ENCODE data around the gene WASF3. TPM values are rescaled to one million over a fixed set of nuclear protein-coding genes. Genes with fewer than 3 reads are reported as not detected.
A peak's percentile ranks its signal among the peaks of the same experiment; 100 is the strongest.

The WASF3 gene
- total and polyA plus RNA-seq, 2 experiments from 2014 or later = 9.9 to 20.7 TPM

DNA sequence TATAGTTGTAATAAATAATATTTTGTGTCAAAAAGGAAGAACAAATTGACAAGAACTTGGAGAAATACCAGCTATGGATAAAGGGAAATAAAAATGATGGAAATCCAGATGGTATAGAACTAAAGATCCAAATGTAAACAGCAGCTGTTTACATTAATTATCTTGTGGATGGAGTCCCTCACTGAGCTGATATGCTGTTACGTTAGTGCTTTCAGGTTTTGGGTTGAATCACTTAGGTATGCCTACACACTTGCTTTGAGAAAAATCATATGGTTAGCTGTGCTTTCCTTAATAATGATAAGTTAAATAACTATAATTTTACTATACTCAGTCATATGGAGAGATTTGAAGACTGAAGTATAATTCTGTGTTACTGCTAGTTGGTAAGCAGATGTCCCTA lies 27.7 kb downstream of the WASF3 start:
- H3K4me3 ChIP-seq = no peak overlapping the region
- no peaks in the 10 kb centered on the region for H3K27me3 ChIP-seq (ENCODE audit: insufficient read depth)
- no peak for ATAC-seq
- no peak for TF ChIP-seq ZNF331 (CRISPR knock-in tag; IDR thresholded peaks at IDR 0.05; ENCODE audit: low read depth)
- TF ChIP-seq ZNF114 (CRISPR knock-in tag; IDR thresholded peaks at IDR 0.05) = no peak
- no peak for TF ChIP-seq EZH2phosphoT487 (IDR thresholded peaks at IDR 0.05; ENCODE audit: unreplicated experiment)
- peaks cover 27% of the 10 kb centered on the region for H3K4me1 ChIP-seq (ENCODE audit: insufficient read depth)
- Mint-ChIP-seq H3K4me1 (peaks cover 34% of the 10 kb centered on the region), H3K4me3 (no peak overlapping the region), H3K27me3 (ENCODE audit: insufficient read depth, low read depth, poor library complexity) (peaks cover 3% of the 10 kb centered on the region), H3K27ac (no peak overlapping the region; the same call in 1 of the 2 replicates), H3K9me3 (no peaks in the 10 kb centered on the region), H3K36me3 (ENCODE audit: low read depth) (no peaks in the 10 kb centered on the region)
- no peak overlapping the region for H3K27ac ChIP-seq (ENCODE audit: low read depth)
- no peak overlapping the region for H2AFZ ChIP-seq
- H3K36me3 ChIP-seq (ENCODE audit: insufficient read depth) = no peaks in the 10 kb centered on the region
- no peak for DNase-seq (ENCODE audit: low spot score)
- H3K9me2 ChIP-seq (ENCODE audit: insufficient read depth) = no peaks in the 10 kb centered on the region
- H3K79me2 ChIP-seq (replicated peaks; ENCODE audit: insufficient read depth) = peaks cover 48% of the 10 kb centered on the region
- H4K20me1 ChIP-seq (replicated peaks; ENCODE audit: insufficient read depth) = no peaks in the 10 kb centered on the region; the same call in 1 of the 2 replicates
- H3K4me2 ChIP-seq = peak overlapping the region; percentile 64
- no peaks in the 10 kb centered on the region for H3F3A ChIP-seq (replicated peaks; ENCODE audit: low read depth)

GRCh38 chr13:26587251-26587650 lies 29.8 kb downstream of the WASF3 start:
- no peaks in the 10 kb centered on the region for H3K36me3 Mint-ChIP-seq (ENCODE audit: low read depth)
- DNase-seq (ENCODE audit: low spot score) (no peak), ATAC-seq (no peak)
- Histone ChIP-seq H3K4me1 (ENCODE audit: insufficient read depth) (peaks cover 27% of the 10 kb centered on the region), H3K36me3 (ENCODE audit: insufficient read depth) (no peaks in the 10 kb centered on the region), H3K4me2 (no peak overlapping the region), H3K27me3 (ENCODE audit: insufficient read depth) (no peaks in the 10 kb centered on the region), H3K27ac (ENCODE audit: low read depth) (no peak overlapping the region), H3F3A (replicated peaks; ENCODE audit: low read depth) (no peaks in the 10 kb centered on the region), H3K4me3 (no peak overlapping the region), H2AFZ (no peak overlapping the region), H4K20me1 (replicated peaks; ENCODE audit: insufficient read depth) (peaks cover 2% of the 10 kb centered on the region), H3K79me2 (replicated peaks; ENCODE audit: insufficient read depth) (peaks cover 53% of the 10 kb centered on the region), H3K9me2 (ENCODE audit: insufficient read depth) (no peaks in the 10 kb centered on the region)
- H3K4me3 Mint-ChIP-seq = no peak overlapping the region
- no peak overlapping the region for H3K27ac Mint-ChIP-seq
- no peaks in the 10 kb centered on the region for H3K9me3 Mint-ChIP-seq
- TF ChIP-seq ZNF331 (CRISPR knock-in tag; IDR thresholded peaks at IDR 0.05; ENCODE audit: low read depth) (no peak), STAT1 (IDR thresholded peaks at IDR 0.05; ENCODE audit: unreplicated experiment) (no peak), EZH2 (IDR thresholded peaks at IDR 0.05; ENCODE audit: low read depth, unreplicated experiment) (no peak), ZNF462 (CRISPR knock-in tag; IDR thresholded peaks at IDR 0.05) (no peak), CREB1 (CRISPR knock-in tag; IDR thresholded peaks at IDR 0.05; ENCODE audit: low read depth) (no peak), ETS1 (IDR thresholded peaks at IDR 0.05) (no peak), ZNF114 (CRISPR knock-in tag; IDR thresholded peaks at IDR 0.05) (no peak)
- TF ChIP-seq, protein P1, sequence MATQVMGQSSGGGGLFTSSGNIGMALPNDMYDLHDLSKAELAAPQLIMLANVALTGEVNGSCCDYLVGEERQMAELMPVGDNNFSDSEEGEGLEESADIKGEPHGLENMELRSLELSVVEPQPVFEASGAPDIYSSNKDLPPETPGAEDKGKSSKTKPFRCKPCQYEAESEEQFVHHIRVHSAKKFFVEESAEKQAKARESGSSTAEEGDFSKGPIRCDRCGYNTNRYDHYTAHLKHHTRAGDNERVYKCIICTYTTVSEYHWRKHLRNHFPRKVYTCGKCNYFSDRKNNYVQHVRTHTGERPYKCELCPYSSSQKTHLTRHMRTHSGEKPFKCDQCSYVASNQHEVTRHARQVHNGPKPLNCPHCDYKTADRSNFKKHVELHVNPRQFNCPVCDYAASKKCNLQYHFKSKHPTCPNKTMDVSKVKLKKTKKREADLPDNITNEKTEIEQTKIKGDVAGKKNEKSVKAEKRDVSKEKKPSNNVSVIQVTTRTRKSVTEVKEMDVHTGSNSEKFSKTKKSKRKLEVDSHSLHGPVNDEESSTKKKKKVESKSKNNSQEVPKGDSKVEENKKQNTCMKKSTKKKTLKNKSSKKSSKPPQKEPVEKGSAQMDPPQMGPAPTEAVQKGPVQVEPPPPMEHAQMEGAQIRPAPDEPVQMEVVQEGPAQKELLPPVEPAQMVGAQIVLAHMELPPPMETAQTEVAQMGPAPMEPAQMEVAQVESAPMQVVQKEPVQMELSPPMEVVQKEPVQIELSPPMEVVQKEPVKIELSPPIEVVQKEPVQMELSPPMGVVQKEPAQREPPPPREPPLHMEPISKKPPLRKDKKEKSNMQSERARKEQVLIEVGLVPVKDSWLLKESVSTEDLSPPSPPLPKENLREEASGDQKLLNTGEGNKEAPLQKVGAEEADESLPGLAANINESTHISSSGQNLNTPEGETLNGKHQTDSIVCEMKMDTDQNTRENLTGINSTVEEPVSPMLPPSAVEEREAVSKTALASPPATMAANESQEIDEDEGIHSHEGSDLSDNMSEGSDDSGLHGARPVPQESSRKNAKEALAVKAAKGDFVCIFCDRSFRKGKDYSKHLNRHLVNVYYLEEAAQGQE (IDR thresholded peaks at IDR 0.05; ENCODE audit: unreplicated experiment) = no peak
- H3K4me1 Mint-ChIP-seq = peaks cover 50% of the 10 kb centered on the region
- peaks cover 7% of the 10 kb centered on the region for H3K27me3 Mint-ChIP-seq (ENCODE audit: insufficient read depth, low read depth, poor library complexity)

Measured in GM23338 (cell line).